ENCODE measurements around the gene NPEPPS.
"Not testable (repeated sequence)": the region's sequence is repeated elsewhere in the genome, so short reads cannot be mapped to it uniquely, and the experiment has no call there.

Gene NPEPPS

DNA sequence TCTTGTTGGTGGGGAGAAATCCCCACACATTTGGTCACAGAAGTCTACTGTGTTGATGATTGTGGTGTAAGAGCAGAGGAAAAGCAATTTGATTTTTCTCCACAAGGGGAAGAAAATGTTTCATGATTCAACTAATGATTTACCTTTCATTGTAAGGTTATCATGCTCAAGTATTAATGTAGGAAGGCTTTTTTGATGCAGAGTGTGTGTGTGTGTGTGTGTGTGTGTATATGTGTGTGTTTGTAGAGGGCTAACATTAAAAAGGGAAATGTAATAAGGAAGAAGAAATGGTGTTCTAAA is 31.4 kb downstream of the NPEPPS start:
- not testable (repeated sequence) for DNase-seq

- not testable (repeated sequence) for DNase-seq
Measured at GRCh38 chr17:47567261-47567660, 36.4 kb downstream of the NPEPPS start.

GRCh38 chr17:47572561-47572960 is 41.7 kb downstream of the NPEPPS start:
- not testable (repeated sequence) for DNase-seq

DNA sequence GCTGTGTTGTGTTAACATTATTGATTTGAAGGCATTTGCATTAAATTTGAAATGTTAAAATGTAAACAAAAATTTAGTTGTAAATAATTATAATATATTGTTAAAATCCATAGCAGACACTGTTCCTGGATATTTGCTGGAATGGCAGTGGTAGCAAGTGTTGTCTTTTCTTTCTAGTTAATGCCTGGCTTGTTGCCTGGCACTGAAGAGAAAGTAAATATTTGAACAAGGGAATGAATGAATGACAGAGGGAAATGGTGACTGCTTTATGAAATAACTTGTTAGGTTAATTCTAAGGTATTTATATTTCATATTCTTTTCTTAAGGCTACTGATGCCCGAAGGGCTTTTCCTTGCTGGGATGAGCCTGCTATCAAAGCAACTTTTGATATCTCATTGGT is 51.5 kb downstream of the NPEPPS start:
- DNase-seq: not testable (repeated sequence)

DNA sequence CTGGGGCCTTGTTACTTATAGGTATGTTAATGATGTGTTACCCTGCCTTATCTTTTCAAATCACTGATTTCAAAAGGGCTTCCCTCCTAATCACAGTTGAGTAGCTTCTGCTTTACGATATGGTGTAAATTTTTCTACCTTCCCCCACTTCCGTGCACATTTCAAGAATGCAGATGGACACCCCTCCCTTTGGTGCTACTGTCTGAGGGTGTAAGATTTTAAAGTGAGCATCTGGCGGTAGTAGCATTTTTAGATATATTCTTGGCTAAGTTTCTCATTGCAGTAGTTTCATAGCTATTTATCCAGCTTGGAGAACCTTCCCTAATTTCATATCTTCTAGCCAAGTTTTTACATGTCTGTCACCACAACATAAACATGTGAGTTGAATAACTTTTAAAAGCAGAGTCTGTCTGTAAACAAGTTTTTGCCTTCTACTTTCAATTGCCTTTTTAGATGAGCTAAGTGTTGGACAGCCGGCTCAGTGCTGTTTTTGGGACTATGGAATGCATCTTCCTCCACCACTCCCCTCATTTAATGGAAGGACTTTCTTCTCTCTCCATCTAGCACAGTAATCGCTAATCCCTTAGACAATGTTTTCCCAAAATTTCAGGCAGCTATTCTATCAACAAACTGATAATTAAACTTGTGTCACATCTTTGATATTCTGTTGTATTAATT is 55.6 kb downstream of the NPEPPS start:
- DNase-seq: not testable (repeated sequence)

- not testable (repeated sequence) for DNase-seq
Measured at GRCh38 chr17:47593522-47593921, 62.6 kb downstream of the NPEPPS start.

- TF ChIP-seq POLR2A (IDR thresholded peaks at IDR 0.05; ENCODE audit: low read length) (no peak), GATA1 (IDR thresholded peaks at IDR 0.05; ENCODE audit: low read depth, low read length) (no peak)
- DNase-seq: no peak
Measured at GRCh38 chr17:47603830-47604597, 73.1 kb downstream of the NPEPPS start.

- no peak for TF ChIP-seq GATA1 (IDR thresholded peaks at IDR 0.05; ENCODE audit: low read depth, low read length)
- no peak for TF ChIP-seq POLR2A (IDR thresholded peaks at IDR 0.05; ENCODE audit: low read length)
- DNase-seq: no peak
Measured at GRCh38 chr17:47604598-47604927, 73.7 kb downstream of the NPEPPS start.

DNA sequence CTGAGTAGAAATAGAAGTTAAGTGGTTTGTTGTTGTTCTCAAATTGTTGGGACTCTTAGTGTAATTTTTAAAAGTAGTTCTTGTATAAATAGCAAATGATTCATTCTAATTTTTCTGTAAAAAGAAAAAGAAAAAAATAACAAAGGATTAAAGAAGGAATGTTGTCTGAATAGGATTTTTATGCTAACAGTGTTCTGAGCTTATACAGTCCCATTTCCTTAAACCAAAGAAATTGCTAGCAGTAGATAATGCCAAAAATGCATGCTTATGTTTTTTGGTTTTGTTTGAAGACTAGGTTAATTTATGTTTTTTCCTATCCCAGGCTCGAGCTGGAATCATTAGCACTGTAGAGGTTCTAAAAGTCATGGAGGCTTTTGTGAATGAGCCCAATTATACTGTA is 74.1 kb downstream of the NPEPPS start:
- no peak for DNase-seq
- no peak for TF ChIP-seq POLR2A (IDR thresholded peaks at IDR 0.05; ENCODE audit: low read length)
- TF ChIP-seq GATA1 (IDR thresholded peaks at IDR 0.05; ENCODE audit: low read depth, low read length): no peak

- DNase-seq: no peak
Measured at GRCh38 chr17:47607481-47607880, 76.6 kb downstream of the NPEPPS start.

GRCh38 chr17:47611372-47612350 is 80.8 kb downstream of the NPEPPS start:
- TF ChIP-seq POLR2A (IDR thresholded peaks at IDR 0.05; ENCODE audit: low read length): no peak
- no peak for DNase-seq

More at GRCh38 chr17:47607481-47607880, 76.6 kb downstream of the NPEPPS start:
- TF ChIP-seq GATA1 (IDR thresholded peaks at IDR 0.05; ENCODE audit: low read depth, low read length) (no peak), POLR2A (IDR thresholded peaks at IDR 0.05; ENCODE audit: low read length) (no peak)

GRCh38 chr17:47615766-47616424 is 85.0 kb downstream of the NPEPPS start:
- peak; percentile 61 to 82 for DNase-seq
- TF ChIP-seq GATA1 (IDR thresholded peaks at IDR 0.05; ENCODE audit: low read depth, low read length) (no peak), POLR2A (IDR thresholded peaks at IDR 0.05; ENCODE audit: low read length) (no peak)

- no peak for TF ChIP-seq POLR2A (IDR thresholded peaks at IDR 0.05; ENCODE audit: low read length)
- TF ChIP-seq GATA1 (IDR thresholded peaks at IDR 0.05; ENCODE audit: low read depth, low read length): no peak
- no peak for DNase-seq
Measured at GRCh38 chr17:47618410-47618809, 87.5 kb downstream of the NPEPPS start.

GRCh38 chr17:47620503-47621245 is 89.8 kb downstream of the NPEPPS start:
- TF ChIP-seq POLR2A (IDR thresholded peaks at IDR 0.05; ENCODE audit: low read length): no peak
- TF ChIP-seq GATA1 (IDR thresholded peaks at IDR 0.05; ENCODE audit: low read depth, low read length): no peak
- no peak for DNase-seq
